PC-9 (cell line): ENCODE data around the gene NUP214. TPM values are rescaled to one million over a fixed set of nuclear protein-coding genes. Genes with fewer than 3 reads are reported as not detected.

ENCODE experiments used
- BruUV-seq: library from RNA; stranded (reverse); fragments of 400-500 nt; replicated peaks from 2 replicates; lab custom pipeline; 2021; lab: Mats Ljungman, UMichigan
- CTCF ChIA-PET: fragments of 300-600 bp; sonication (Branson Sonifier 250); formaldehyde crosslinking; loops from one replicate; lab custom pipeline; 2022; ENCODE audit warnings: antibody characterized with exemption; lab: Charles Lee
- POLR2A ChIA-PET: fragments of 300-600 bp; sonication (Branson Sonifier 250); formaldehyde crosslinking; loops from one replicate; lab custom pipeline; 2022; ENCODE audit warnings: antibody characterized with exemption; ENCODE audit not compliant: unreplicated experiment; lab: Charles Lee
- DNase-seq, 2 experiments: peaks; one replicate each; pipeline versions ENCODE4 v3.0.0 to v3.0.0-alpha.2; 2015 to 2022; ENCODE audit warnings: mixed read lengths in 1 of 2
- H2AFZ ChIP-seq: fragments of 200-600 bp; sonication (generic); 2 replicates; pipeline ENCODE4 v1.8.1; 2017; ENCODE audit warnings: antibody characterized with exemption
- H3F3A ChIP-seq: fragments of 200-600 bp; sonication (generic); 2 replicates; pipeline ENCODE4 v1.8.1; 2017; ENCODE audit warnings: antibody characterized with exemption, mild to moderate bottlenecking, low read depth; ENCODE audit not compliant: insufficient read depth
- H3K27ac ChIP-seq: fragments of 200-600 bp; sonication (generic); 2 replicates; pipeline ENCODE4 v1.6.1; 2016; ENCODE audit warnings: mixed run types
- H3K27me3 ChIP-seq: fragments of 200-600 bp; sonication (generic); 2 replicates; pipeline ENCODE4 v1.6.1; 2016; ENCODE audit warnings: low read depth, mixed run types; ENCODE audit not compliant: insufficient read depth
- H3K36me3 ChIP-seq: fragments of 200-600 bp; sonication (generic); 2 replicates; pipeline ENCODE4 v1.6.1; 2016; ENCODE audit warnings: low read depth, mixed run types
- H3K4me1 ChIP-seq: fragments of 200-600 bp; sonication (generic); replicated peaks from 2 replicates; pipeline ENCODE4 v1.6.1; 2016; ENCODE audit warnings: mixed run types; ENCODE audit not compliant: insufficient read depth
- H3K4me2 ChIP-seq: fragments of 200-600 bp; sonication (generic); 2 replicates; pipeline ENCODE4 v1.6.1; 2017; ENCODE audit warnings: mixed run types
- H3K4me3 ChIP-seq: fragments of 200-600 bp; sonication (generic); 2 replicates; pipeline ENCODE4 v1.6.1; 2016; ENCODE audit warnings: mixed run types
- H3K79me2 ChIP-seq: fragments of 200-600 bp; sonication (generic); 2 replicates; pipeline ENCODE4 v1.6.1; 2017; ENCODE audit warnings: low read depth, mixed run types
- H3K9me2 ChIP-seq: fragments of 200-600 bp; sonication (generic); 2 replicates; pipeline ENCODE4 v1.8.1; 2017; ENCODE audit warnings: mild to moderate bottlenecking; ENCODE audit not compliant: insufficient read depth
- H3K9me3 ChIP-seq: fragments of 200-600 bp; sonication (generic); 2 replicates; pipeline ENCODE4 v1.8.1; 2016; ENCODE audit warnings: low read depth; ENCODE audit not compliant: insufficient read depth
- H4K20me1 ChIP-seq: fragments of 200-600 bp; sonication (generic); 2 replicates; pipeline ENCODE4 v1.8.1; 2017; ENCODE audit not compliant: insufficient read depth
- EZH2 ChIP-seq: fragments of 200-600 bp; sonication (generic); IDR thresholded peaks from 2 replicates; pipeline ENCODE4 v1.8.0; 2017; ENCODE audit warnings: antibody characterized with exemption, low read depth
- intact Hi-C: fragments of 100-400 bp; cut with micrococcal nuclease; formaldehyde crosslinking; loops from one replicate; pipeline ENCODE4 v1.10.0; 2022; ENCODE audit not compliant: unreplicated experiment
- total RNA-seq: library from RNA; stranded (reverse); gene quantifications from 2 replicates; pipeline ENCODE4 v1.2.3, GENCODE V29; 2021
- TF ChIP-seq, protein P1 (sequence below): fragments of 200-600 bp; sonication (generic); conservative IDR thresholded peaks from 2 replicates; pipeline ENCODE4 v1.6.1; 2017; ENCODE audit warnings: mixed run types, antibody characterized with exemption, mild to moderate bottlenecking, moderate library complexity

Gene NUP214
- total RNA-seq, 1 experiment from 2014 or later: 59.0 TPM

- H3K9me3 ChIP-seq: no peaks in the 10 kb centered on the region
- no peak overlapping the region for H3K27ac ChIP-seq
- H3K4me2 ChIP-seq: no peak overlapping the region
- no peaks in the 10 kb centered on the region for H3K27me3 ChIP-seq
- no peak overlapping the region for H2AFZ ChIP-seq
- no peak for DNase-seq
- peaks cover 6% of the 10 kb centered on the region for H3F3A ChIP-seq
- TF ChIP-seq, protein P1, sequence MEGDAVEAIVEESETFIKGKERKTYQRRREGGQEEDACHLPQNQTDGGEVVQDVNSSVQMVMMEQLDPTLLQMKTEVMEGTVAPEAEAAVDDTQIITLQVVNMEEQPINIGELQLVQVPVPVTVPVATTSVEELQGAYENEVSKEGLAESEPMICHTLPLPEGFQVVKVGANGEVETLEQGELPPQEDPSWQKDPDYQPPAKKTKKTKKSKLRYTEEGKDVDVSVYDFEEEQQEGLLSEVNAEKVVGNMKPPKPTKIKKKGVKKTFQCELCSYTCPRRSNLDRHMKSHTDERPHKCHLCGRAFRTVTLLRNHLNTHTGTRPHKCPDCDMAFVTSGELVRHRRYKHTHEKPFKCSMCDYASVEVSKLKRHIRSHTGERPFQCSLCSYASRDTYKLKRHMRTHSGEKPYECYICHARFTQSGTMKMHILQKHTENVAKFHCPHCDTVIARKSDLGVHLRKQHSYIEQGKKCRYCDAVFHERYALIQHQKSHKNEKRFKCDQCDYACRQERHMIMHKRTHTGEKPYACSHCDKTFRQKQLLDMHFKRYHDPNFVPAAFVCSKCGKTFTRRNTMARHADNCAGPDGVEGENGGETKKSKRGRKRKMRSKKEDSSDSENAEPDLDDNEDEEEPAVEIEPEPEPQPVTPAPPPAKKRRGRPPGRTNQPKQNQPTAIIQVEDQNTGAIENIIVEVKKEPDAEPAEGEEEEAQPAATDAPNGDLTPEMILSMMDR: no peak
- no peak for TF ChIP-seq EZH2
- H3K36me3 ChIP-seq: 0 out of 2 replicates have a peak, but pooled peaks cover 11% of the 10 kb centered on the region
- ChIA-PET CTCF (no interaction called here), POLR2A (no interaction called here)
- no peak overlapping the region for H3K4me3 ChIP-seq
- no TSS peak for BruUV-seq
- H3K4me1 ChIP-seq: no peaks in the 10 kb centered on the region
- no peaks in the 10 kb centered on the region for H3K79me2 ChIP-seq
- H3K9me2 ChIP-seq: no peaks in the 10 kb centered on the region
- intact Hi-C loops: no loop called here
- no peaks in the 10 kb centered on the region for H4K20me1 ChIP-seq
Measured at GRCh38 chr9:131233556-131233955, 108.2 kb downstream of the NUP214 start.

- Histone ChIP-seq H3K36me3 (0 out of 2 replicates have a peak, but pooled peaks cover 8% of the 10 kb centered on the region), H3K4me1 (no peaks in the 10 kb centered on the region), H2AFZ (no peak overlapping the region), H4K20me1 (no peaks in the 10 kb centered on the region), H3K79me2 (no peaks in the 10 kb centered on the region), H3K4me2 (no peak overlapping the region), H3K9me3 (no peaks in the 10 kb centered on the region), H3K4me3 (no peak overlapping the region), H3F3A (peaks cover 6% of the 10 kb centered on the region), H3K9me2 (no peaks in the 10 kb centered on the region), H3K27ac (no peak overlapping the region), H3K27me3 (no peaks in the 10 kb centered on the region)
- intact Hi-C loops: no loop called here
- TF ChIP-seq EZH2: no peak
- TF ChIP-seq, protein P1: no peak
- BruUV-seq: no TSS peak
- no peak for DNase-seq
- POLR2A ChIA-PET: interaction anchor here (0.6 kb wide), 1 partner anchor 26 kb away, joined by 3 read pairs; no protein-coding TSS in a partner anchor
- CTCF ChIA-PET: no interaction called here
Measured at GRCh38 chr9:131233995-131234394, 108.6 kb downstream of the NUP214 start.

- H3K79me2 ChIP-seq: no peaks in the 10 kb centered on the region
- H3K36me3 ChIP-seq: 0 out of 2 replicates have a peak, but pooled peaks cover 8% of the 10 kb centered on the region
- H3K4me1 ChIP-seq: no peaks in the 10 kb centered on the region
- H2AFZ ChIP-seq: no peak overlapping the region
- H3F3A ChIP-seq: peaks cover 6% of the 10 kb centered on the region
- no TSS peak for BruUV-seq
- ChIA-PET CTCF (no interaction called here), POLR2A (interaction anchor here (0.6 to 0.7 kb wide), 3 partner anchors 27 to 204 kb away, joined by 3 to 4 read pairs (median 4); no protein-coding TSS in a partner anchor)
- intact Hi-C loops: no loop called here
- no peak overlapping the region for H3K4me3 ChIP-seq
- H3K4me2 ChIP-seq: no peak overlapping the region
- H3K27ac ChIP-seq: no peak overlapping the region
- no peaks in the 10 kb centered on the region for H4K20me1 ChIP-seq
- DNase-seq: no peak
- TF ChIP-seq, protein P1: no peak
- no peak for TF ChIP-seq EZH2
- no peaks in the 10 kb centered on the region for H3K27me3 ChIP-seq
- no peaks in the 10 kb centered on the region for H3K9me3 ChIP-seq
- no peaks in the 10 kb centered on the region for H3K9me2 ChIP-seq
Measured at GRCh38 chr9:131234799-131235479, 109.6 kb downstream of the NUP214 start.
